Activated CD8-positive, alpha-beta memory T cell treated with anti-CD3 and anti-CD28 coated beads, Interleukin-2, amount 50 U/mL, for 1 hour (primary cell): ENCODE results near the gene FAM193B.

Source experiments
- DNase-seq: peaks from one replicate; pipeline ENCODE4 v3.0.0-alpha.2; 2020; ENCODE audit errors: extremely low read depth

The FAM193B gene

DNA sequence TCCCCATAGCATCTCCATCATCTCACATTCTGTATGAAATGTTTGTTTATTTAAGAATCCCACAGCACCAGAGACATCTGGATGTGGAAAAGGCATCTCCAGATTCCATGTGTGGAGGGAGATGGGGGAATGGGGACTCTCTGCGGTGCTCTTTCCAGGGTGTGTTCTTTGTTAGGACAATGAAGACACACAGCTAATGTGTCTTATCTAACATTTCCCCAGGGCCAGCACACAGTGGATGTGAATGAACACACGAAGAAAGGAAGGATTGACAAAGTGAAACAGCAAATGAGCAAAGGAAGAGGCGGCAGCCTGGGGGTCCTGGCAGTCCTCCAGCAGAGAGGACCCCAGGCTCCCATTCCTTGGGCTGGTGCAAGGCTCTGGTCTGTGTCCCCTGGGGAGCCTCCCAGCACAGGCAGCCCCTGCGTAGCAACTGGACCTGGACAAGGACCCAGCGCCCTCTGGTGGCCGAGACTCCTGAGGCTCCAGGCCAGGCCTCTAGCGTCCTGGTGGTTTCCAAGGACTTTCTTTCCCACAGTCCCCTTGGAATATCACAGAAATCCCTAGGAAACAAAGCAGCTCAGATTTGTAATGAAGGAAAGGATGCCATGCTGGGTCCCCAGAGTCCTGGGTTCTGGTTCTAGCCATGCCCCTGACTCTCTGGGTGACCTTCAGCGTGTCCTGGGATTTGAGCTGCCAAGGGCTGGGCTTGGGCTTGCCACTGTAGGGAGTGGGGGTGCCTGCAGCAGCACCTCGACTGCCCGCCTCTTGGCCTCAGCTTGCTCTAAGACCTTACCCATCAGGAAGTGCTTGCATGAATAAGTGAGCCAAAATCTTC, 53.5 kb downstream of the FAM193B start:
- peak; percentile 68 for DNase-seq

DNA sequence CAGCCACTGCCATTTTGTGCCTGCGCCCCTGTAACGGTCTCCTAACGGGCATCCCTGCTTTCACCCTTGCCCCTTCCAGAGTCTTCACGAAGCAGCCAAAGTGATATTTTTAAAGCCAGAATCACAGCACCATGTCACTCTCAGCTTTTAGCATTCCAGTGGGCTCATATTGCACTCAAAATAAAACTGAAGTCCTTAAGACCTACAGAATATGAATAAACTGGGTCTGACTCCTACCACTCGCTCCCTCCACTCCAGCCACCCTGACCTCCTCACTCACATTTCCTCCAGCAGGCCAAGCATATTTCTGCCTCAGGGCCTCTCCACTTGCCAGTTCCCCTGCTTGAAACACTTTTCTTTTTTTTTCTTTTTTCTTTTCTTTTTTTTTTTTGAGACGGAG, 54.5 kb downstream of the FAM193B start:
- no peak for DNase-seq

DNA sequence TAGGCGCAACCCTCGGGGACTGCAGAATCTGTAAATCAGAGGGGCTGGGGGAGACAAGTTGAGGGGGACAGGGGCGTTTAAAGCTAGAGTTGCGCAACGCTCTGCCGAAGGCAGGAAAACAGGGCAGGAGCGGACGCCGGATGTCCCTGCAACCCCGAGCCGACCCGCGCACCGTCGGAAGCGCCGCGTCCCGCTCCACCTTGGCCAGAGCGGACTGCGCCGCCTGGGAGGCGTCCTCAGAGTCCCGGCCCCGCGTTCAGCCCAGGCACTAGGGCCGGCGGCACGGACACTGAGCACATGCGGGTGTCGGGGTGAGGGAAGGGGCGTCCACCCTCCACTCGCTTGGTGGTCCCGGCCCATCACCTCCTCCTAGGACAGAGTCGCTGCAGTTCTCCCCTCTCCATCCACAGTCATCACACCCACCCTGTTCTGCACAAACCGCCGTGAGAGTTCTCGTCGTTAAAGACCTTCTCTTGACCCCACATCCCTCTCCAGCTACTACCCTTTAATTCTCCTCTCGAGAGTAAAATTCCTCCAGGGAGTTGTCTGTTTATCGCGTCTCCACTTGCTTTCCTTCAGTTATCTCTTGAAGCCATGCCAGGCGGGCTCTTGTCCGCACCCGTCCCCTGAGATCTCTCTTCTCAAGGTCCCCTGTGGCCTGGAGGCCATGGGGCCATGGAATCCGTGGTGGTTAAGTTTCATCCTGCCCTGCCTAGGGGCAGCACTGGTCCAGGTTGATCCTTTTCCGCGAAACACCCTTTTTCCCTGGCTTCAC, 56.2 kb downstream of the FAM193B start:
- DNase-seq = no peak

DNA sequence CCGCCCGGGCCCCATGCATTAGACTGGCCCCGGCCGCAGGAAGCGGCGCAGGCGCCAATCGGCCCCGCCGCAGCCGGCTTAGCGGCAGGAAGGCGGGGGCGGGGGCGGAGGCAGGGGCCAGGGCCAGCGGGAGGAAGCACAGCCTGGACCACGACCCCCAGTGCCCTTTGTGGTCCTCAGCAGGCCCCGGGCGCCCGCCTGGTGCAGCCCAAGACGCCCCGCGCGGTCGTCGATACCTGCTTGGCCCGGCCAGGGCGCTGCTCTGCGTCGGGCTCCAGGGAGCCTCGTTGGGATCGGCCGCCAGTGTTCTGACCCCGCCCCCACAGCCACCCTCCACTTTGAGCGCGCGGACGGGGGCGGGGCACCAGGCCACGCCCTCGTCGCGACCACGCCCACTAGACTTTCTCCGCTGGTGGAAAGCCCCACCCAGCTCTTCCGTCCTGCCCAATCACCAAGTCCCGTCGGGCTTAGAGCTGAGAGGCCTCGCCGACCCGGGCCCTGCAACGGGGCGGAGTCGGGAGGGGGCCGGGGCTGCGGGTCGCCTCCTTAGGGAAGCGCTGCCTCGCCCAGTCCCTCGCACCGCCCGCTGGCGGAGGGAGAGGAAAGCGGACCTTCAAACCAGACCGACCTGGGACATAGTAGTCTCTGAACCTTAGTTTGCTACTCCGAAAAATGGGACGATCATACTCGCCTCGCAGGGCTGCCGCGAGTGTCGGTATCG, 56.9 kb downstream of the FAM193B start, which contains the start of gene PDLIM7:
Gene PDLIM7, minus strand, starts transcription at position 313 of the 721 bp plus-strand sequence. CDS start 1,092 bp downstream, outside the sequence.
- peak; percentile 81 for DNase-seq

DNA sequence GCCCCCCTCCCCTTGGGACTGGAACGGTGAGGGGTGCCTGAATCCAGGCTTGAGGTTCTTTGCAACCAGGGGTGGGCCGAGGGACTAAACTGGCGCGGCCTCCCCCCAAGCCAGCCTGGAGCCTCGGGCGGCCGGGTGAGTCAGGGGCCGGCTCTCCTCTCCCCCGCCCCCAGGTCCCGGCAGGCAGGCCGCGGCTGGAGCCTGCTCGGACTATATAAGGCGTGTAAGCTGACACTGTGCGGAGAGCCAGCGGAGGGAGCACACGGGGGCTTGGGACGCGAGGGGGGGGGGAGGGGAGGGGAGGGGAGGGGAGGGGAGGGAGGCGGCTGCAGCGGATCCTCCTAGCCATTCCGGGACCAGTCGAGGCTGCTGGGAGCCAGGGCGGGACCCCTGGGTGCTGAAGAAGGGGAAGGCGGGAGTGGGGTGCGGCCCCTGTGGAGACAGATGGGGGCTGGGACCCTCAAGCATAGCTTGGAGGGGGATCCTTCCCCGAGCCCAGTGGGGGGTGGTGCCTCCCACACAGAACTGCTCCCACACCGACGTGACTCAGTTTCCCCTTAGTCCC, 57.6 kb downstream of the FAM193B start:
- no peak for DNase-seq

DNA sequence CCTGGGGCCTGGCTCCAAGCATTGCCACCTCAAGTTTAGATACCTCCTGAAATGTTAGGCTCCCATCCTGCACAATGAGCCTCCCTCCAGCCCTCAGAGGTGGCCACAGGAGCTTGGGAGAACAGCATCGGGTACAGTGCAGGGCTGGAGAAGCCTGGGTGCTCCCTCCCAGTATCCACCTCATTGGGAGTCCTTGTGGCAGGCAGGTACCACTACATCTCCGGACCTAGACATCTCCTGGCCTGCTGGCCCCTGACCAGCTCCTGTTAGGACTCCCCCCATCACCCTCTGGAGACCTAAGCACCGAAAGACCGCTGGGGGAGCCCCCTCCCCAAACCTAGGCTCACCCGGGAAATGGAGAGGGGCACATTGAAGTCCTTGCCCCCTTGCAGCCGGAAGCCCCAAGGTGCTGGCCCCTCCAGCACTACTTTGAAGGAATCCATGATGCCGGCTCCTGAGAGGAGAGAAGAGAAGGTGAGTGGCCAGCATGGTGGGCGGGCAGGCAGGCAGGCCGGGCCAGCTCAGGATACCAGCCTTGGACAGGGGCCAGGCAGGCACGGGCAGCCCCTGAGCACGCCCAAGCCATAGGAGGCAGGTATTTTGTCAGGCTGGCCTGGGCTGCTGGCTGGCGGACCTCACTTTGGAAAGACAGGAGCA, 58.2 kb downstream of the FAM193B start:
- no peak for DNase-seq

DNA sequence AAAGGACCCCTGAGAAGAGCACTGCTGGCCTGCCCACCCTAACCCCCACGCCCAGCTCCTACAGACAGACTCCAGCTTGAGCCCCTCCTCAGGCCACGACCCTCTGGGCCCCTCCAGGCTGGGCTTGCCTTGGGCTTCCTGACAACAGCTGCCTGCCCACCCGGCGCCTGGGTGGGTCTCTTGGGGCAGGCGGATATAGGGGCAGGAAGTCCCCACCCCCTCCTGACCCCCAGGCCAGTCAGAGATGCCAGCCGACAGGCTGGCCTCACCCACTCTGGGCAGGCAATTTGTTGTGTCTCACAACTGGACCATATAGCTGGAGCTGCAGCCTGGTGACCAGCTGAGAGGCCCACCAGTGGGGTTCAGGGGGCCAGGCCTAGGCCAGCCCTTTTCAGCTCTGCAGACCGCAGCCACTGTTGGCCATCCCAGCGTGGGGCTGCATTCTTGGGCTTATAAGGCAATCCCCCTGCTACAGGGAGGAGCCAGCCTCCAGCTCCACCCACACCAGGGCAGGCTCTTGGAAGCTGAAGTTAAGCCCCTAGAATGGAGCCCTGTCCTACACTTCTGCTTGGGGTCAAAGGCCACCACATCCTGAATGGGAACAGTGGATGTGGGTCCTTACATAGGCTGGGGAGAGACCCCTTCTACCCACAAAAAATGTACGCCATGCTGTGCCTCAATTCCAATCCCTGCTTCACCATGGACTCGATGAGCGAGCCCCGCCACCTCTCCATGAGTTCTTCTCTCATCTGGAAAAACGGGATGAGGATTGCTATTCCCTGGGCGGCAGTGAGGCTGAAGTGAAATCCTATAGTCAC, 58.9 kb downstream of the FAM193B start:
- DNase-seq = no peak

DNA sequence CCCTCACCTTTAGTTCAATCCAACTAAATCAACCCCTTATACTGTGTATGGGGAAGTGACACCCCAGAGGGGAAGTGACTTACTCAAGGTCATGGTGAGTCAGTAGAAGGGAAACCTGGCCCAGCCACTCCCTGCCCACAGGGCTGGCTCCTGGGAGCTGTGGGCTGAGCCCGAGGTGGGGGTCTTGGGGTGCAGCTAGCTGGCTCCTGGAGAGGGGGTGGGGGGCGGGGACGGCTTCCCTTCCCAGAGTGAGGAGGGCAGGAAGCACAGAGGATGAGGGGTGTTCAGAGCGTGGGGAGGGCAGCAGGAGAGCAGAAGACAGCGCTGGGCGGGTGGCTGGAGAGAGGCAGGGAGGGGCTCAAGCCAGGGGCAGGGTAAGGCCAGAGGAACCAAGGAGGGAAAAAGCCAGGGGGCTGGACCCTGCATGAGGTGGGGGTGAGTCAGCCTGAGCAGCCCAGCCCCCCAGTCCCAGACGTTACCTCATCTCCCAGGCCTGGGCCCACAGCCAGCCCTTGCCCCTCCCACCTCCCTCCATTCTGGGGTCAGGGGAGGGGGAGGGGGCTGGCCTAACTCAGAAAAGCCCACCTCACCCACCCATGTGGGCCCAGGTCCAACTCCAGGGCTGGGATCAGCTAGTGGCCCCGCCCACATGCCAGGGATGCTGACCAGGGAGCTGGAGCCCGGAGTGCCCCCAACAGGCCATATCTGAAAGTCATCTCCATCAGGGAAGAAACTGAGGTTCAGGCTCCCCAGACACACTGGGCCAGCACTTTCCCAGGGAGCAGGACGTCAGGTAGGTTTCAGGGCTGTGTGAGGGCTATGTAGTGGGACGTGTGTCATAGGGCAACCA, 59.8 kb downstream of the FAM193B start:
- DNase-seq = no peak

DNA sequence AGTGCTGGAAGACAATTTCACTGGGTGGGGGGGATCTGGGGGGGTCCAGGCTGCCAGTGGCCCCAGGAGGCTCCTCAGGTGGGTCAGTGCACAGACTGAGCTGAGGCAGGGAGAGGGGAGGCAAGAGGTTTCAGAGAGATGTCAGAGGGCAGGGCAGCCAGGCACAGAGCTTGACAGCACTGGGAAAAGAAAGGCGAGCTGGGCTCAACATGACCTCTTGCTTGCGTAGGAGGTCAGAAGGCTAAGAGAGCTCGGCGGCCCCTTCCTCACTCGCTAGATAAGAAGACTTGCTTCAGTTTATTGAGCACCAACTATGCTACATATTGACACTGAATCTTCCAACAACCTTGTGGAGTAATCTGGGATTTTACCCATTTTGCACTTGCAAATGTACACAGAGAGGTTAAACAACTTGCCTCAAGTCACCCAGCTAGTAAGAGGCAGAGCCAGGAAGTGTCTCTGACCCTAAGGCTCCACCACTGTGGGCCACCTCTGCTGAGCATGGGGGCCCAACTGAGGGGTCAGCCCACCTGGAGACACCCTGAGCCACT, 60.5 kb downstream of the FAM193B start:
- DNase-seq = no peak

DNA sequence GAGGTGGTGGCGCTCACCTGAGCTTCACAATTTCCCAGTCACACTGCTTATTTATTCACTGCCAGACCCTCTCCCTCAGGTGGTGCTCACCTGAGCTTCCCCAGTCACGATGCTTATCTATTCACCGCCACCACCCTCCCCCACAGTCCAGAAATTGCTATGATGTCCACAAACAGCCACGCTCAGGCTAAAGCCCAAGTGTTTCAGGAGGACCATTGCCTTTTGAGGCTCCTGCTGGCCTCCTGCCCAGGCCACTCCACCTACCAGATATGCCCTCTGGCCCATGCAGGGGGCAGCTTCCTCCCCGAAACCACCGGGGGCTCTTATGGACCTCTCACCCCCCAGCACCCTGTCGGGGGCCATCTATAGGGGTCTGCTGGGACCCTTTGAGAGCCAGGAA, 61.5 kb downstream of the FAM193B start:
- DNase-seq = no peak

DNA sequence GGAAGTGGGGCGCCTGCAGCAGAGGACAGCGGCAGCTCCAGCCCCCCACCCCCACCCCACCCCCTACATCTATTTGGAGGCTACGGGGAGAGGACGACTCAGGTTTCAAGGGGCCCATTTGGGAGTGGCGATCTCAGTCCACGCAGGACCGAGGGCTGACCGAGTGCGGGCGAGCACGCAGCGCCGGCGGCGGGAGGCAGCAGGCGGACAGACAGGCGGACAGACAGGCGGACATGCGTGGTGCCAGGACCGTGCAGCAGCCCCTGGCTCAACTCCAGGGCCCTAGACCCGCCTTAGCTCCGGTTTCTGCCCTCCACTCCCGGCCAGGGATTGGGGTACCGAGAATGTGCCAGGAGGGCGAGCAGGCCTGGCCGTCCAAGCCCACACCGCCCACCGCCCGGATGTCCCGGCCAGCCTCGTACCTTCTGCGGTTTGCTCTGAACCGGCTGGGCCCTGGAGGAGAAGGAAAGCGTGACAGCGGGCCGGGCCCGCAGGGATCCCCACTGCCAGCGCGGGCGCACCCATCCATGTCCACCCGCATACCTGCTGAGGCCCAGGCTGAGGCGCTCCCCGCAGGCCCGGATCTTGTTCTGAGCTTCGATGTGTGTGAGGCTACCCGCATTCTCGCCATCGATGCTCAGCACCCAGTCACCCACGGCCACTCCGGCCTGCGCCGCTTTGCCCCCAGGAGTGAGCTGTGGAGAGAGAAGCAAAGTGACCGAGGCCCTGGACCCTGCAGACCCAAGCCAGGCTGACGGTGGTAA, 62.2 kb downstream of the FAM193B start:
- no peak for DNase-seq

DNA sequence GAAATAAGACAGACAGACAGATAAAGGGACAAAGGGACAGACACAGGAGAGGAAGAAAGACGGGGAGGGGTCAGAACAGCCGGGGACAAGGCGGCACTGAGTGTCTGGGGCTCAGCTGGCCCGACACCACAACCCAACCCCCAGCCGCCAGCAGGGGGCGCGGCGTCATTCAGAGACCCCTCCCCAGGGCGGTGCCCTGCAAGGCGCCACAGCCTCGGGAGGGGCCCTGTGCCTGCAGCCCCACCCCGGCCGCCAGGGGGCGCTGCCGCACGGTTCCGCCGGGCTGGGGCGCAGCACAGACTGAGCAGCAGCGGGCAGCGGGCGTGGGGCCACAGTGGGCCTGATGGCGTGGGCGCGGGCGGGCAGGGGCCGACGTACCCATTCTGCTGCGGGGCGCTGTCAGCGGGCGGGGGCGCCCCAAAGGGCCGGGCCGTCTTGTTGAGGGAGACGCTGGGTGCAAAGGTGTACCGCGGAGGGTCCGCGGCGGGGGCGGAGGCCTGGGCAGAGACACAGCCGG, 62.9 kb downstream of the FAM193B start:
- DNase-seq = no peak

DNA sequence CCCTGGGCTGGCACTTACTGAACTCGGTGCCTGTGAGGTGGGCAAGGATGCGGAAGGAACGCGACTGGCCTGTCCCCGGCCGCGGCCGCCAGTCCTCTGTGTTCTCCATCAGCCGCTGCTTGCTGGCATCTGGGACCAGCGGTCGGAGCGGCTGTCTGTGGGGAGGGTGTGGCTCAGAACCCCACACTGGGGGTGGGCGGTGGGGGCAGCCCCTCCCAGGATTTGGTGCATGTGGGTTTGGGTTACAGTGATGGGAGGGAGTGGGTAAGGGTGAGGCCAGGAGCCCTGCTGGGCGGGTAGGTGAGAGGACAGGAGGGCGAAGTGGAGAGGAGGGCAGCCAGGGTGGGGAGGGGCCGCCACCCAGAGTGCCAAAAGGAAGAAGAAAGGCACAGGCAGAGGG, 63.4 kb downstream of the FAM193B start:
- no peak for DNase-seq

DNA sequence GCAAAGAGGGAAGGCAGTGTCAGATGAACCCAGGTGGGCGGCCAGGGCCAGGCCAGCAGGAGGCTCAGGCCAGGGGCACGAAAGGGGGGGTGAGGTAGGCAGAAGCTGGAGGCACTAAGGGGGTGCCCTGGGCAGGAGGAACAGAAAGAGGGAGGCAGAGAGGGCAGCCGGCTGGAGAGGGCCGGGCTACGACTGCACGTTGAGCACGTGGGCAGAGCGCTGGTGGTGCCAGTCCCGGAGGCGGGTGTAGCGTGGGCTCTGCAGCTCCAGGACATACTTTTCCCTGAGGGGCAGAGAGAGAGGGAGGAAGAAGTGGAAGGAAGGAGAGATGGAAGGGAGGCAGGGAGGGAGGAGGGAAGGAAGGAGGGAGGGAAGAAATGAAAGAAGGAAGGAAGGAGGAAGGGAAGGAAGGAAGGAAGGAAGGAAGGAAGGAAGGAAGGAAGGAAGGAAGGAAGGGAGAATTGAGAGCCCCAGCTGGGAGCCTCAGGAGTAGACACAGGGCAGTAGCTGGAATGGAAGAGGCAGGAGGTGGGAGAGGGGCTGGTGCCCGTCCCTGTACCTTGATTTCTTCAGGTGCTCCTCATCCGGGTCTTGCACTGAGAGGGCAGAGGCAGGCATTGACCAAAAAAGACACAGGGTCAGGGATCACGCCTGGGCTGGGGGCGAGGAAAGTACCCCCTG, 63.9 kb downstream of the FAM193B start:
- DNase-seq = no peak

DNA sequence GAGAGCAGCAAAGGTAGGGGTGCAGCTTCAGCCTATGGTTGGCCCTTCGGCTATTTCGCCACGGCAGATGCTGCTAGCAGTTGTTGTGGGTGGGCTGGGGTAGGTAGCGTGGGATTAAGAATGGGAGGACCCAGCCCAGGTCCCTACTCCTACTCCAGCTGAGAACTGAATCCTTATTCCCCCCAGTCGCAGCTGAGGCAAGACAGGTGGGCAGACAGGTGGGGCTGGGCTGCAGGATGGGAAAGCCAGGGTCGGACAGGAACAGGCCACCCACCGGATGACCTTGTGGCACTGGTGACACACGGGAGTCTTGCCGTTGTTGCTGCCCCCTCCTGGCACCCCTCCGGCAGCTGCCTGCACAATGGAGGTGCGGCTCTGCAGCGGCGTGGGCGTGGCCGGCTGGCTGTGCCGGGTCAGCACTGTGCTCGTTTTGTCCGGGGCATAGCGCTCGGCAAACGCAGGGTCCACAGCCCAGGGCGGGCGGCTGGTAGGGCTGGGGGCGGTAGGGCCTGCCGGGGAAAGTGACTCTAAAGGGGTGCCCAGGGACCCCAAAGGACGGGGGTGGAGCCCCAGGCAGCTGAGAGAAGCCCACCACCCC, 65.1 kb downstream of the FAM193B start:
- DNase-seq = no peak

DNA sequence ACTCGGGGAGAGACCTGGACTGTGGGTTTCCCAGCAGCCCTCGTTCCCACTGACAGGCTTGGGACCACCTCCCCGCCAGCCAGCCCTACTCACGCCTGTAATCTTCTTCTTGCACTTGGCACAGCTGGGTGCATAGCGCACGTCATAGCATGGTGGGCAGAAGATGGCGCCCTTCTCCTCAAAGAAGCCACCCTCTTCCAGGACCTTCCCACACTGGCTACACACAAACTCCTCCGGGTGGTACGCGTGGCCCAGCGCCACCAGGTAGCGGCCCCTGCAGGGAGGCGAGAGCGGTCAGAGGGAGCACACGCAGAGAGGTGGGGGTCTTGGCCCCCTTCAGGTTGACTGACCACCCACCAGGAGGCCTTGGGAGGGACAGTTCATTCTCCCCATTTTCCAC, 66.4 kb downstream of the FAM193B start:
- DNase-seq = no peak

DNA sequence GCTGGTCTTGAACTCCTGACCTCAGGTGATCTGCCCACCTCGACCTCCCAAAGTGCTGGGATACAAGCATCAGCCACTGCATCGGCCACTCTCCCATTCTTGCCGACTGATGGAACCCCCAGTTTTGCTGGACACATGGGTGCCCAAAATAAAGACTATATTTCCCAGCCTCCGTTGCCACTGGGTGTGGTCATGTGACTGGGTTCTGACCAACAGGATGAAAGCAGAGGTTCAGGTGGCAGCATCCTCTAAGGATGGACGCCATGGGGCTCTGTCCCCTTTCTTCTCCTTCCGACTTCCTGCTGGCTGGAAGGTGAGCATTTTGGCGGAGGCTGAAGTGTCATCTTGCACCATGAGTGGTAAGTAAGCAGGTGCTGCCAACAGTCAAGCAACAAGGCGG, 67.2 kb downstream of the FAM193B start:
- DNase-seq = no peak
